Measurements from ENCODE around the gene SMIM1. TPM values are rescaled to one million over a fixed set of nuclear protein-coding genes. Genes with fewer than 3 reads are reported as not detected.

Gene SMIM1
- total and polyA plus RNA-seq, 2 donors (not counting 3 experiments of a cell fraction or from before 2014, with no cell fraction given): 1.4 to 2.9 TPM

DNA sequence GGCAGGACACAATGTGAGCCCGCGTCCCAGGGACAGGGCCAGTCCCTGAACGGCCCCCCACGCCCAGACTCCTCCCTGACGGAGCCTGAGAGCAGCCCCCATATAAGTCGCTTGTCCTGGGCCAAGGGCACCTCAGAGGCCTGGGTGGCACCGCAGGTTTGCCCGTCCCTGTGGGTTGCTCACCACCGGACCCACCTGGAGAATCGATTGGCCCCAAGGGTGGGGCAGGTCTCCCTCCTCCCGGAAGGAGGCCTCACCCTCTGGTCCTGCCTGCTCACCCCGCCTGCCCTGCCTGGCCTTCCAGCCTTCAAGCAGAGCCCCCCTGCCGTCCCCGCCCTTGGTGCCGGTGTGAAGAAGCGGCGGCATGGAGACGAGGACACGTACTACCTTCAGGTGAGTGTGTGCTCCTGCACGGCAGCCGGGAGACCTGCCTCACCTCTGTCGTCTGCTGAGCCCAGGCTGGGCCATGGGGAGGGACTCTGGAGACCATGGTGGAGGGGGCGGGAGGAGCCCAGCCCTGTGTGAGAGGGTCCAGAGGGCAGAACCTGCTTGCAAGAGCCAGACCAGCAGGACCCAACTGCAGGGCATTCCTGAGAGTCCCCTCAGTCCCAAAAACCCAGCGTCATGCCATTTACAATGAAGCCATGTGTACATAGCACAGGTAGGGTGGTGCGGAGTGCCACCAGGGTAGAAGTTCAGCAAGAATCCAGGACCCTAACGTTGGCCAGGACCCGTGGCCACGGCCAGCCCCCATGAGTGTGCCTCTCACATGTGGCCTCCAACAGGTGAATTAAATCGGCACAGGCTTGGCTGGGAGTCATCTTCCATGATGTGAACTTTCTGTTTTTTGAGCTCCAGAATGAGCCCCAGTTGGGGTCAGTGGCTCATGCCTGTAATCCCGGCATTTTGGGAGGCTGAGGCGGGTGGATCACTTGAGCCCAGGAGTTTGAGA, 44.4 kb upstream of the SMIM1 start:
- POLR2A ChIA-PET: no interaction called here
- no TSS peak for BruUV-seq (replicated peaks)
- CTCF ChIA-PET: interaction anchor here (1.0 to 1.4 kb wide), 8 partner anchors 10 to 275 kb away, joined by 3 to 10 read pairs (median 4); no protein-coding TSS in a partner anchor
- Histone ChIP-seq H3K4me2 (ENCODE audit: insufficient read depth, low read length) (no peak overlapping the region), H3K9ac (replicated peaks; ENCODE audit: extremely low read depth, insufficient read depth, low read length) (no peak overlapping the region), H3K9me1 (replicated peaks; ENCODE audit: control insufficient read depth, extremely low read depth, insufficient read depth, low read length) (no peaks in the 10 kb centered on the region), H3K27ac (ENCODE audit: insufficient read depth, low read depth, low read length) (no peak overlapping the region), H3K36me3 (ENCODE audit: control insufficient read depth in 2 of 2, extremely low read depth in 1 of 2, insufficient read depth in 2 of 2, low read length in 2 of 2) (no peaks in the 10 kb centered on the region), H3K79me2 (ENCODE audit: control insufficient read depth, insufficient read depth, low read length) (no peaks in the 10 kb centered on the region), H3K4me1 (ENCODE audit: control insufficient read depth, extremely low read depth, insufficient read depth, low read length) (no peaks in the 10 kb centered on the region), H2AFZ (ENCODE audit: low read depth, low read length) (no peak overlapping the region), H4K20me1 (replicated peaks; ENCODE audit: control insufficient read depth, extremely low read depth, insufficient read depth, low read length) (no peaks in the 10 kb centered on the region), H3K27me3 (ENCODE audit: control insufficient read depth in 2 of 2, insufficient read depth in 2 of 2, low read length in 2 of 2) (no peaks in the 10 kb centered on the region), H3K4me3 (replicated peaks in 1 of 3; ENCODE audit: insufficient read depth in 1 of 3, low read depth in 1 of 3, low read length in 3 of 3) (no peak overlapping the region), H3K9me3 (replicated peaks; ENCODE audit: control insufficient read depth, insufficient read depth, low read length) (no peaks in the 10 kb centered on the region)
- DNase-seq (ENCODE audit: low read depth, low spot score) (no peak), FAIRE-seq (no peak)
- dilution Hi-C loops (cut with MboI; ENCODE audit: extremely low pct_ligation_motif_present, low sequenced_read_pairs): no loop called here
- intact Hi-C loops (cut with micrococcal nuclease): no loop called here
- TF ChIP-seq GATA2 (IDR thresholded peaks at IDR 0.05; ENCODE audit: insufficient read depth, insufficient read length, low read depth, low read length) (no peak), POLR2AphosphoS5 (IDR thresholded peaks at IDR 0.05; ENCODE audit: insufficient read depth, low read depth, low read length) (no peak), JUN (IDR thresholded peaks at IDR 0.05; ENCODE audit: borderline replicate concordance, insufficient read depth, insufficient read length, low read depth) (no peak), POLR2A (IDR thresholded peaks at IDR 0.05; ENCODE audit: low read depth, low read length) (no peak), FOS (IDR thresholded peaks at IDR 0.05; ENCODE audit: borderline replicate concordance, insufficient read depth, low read length) (no peak), EZH2 (IDR thresholded peaks at IDR 0.05; ENCODE audit: borderline replicate concordance, low read depth, low read length, severe bottlenecking) (no peak), MYC (IDR thresholded peaks at IDR 0.05; ENCODE audit: low read depth, low read length) (no peak)
- TF ChIP-seq, protein P1, sequence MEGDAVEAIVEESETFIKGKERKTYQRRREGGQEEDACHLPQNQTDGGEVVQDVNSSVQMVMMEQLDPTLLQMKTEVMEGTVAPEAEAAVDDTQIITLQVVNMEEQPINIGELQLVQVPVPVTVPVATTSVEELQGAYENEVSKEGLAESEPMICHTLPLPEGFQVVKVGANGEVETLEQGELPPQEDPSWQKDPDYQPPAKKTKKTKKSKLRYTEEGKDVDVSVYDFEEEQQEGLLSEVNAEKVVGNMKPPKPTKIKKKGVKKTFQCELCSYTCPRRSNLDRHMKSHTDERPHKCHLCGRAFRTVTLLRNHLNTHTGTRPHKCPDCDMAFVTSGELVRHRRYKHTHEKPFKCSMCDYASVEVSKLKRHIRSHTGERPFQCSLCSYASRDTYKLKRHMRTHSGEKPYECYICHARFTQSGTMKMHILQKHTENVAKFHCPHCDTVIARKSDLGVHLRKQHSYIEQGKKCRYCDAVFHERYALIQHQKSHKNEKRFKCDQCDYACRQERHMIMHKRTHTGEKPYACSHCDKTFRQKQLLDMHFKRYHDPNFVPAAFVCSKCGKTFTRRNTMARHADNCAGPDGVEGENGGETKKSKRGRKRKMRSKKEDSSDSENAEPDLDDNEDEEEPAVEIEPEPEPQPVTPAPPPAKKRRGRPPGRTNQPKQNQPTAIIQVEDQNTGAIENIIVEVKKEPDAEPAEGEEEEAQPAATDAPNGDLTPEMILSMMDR (IDR thresholded peaks at IDR 0.05; ENCODE audit: extremely low read depth in 1 of 2, insufficient read depth in 1 of 2, low read depth in 1 of 2, low read length in 2 of 2): no peak
- TF ChIP-seq, protein P2, sequence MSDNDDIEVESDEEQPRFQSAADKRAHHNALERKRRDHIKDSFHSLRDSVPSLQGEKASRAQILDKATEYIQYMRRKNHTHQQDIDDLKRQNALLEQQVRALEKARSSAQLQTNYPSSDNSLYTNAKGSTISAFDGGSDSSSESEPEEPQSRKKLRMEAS (IDR thresholded peaks at IDR 0.05; ENCODE audit: insufficient read depth, insufficient read length): no peak

All from endothelial cell of umbilical vein (primary cell).